Activated CD8-positive, alpha-beta memory T cell treated with anti-CD3 and anti-CD28 coated beads, Interleukin-2, amount 10 ng/mL, durations not matched to agents 7 days and 5 days (primary cell): Measurements from ENCODE around the gene KHSRP. TPM values are rescaled to one million over a fixed set of nuclear protein-coding genes. Genes with fewer than 3 reads are reported as not detected.
A peak's percentile ranks its signal among the peaks of the same experiment; 100 is the strongest.

Experiments
- ATAC-seq: fragments of 150-1000 bp; cut with Tn5 transposase; one replicate; pipeline ENCODE4 v1.10.0; 2021; ENCODE audit warnings: moderate library complexity
- CTCF ChIA-PET: fragments of 350-600 bp; sonication (Branson Sonifier 250); formaldehyde crosslinking; loops from one replicate; lab custom pipeline; 2021; ENCODE audit warnings: antibody characterized with exemption; lab: Charles Lee
- DNase-seq: peaks from one replicate; pipeline ENCODE4 v3.0.0-alpha.2; 2020
- H3K27ac Mint-ChIP-seq: one replicate; pipeline ENCODE4 v1.8.0; 2021; ENCODE audit warnings: mild to moderate bottlenecking, mixed read lengths
- H3K27me3 Mint-ChIP-seq: one replicate; pipeline ENCODE4 v1.8.0; 2021; ENCODE audit warnings: mixed read lengths
- H3K36me3 Mint-ChIP-seq: one replicate; pipeline ENCODE4 v1.8.0; 2021; ENCODE audit warnings: mild to moderate bottlenecking, mixed read lengths
- H3K4me1 Mint-ChIP-seq: one replicate; pipeline ENCODE4 v1.8.0; 2021; ENCODE audit warnings: mixed read lengths
- H3K4me3 Mint-ChIP-seq: one replicate; pipeline ENCODE4 v1.8.0; 2021; ENCODE audit warnings: mild to moderate bottlenecking, moderate library complexity, mixed read lengths
- H3K9me3 Mint-ChIP-seq: one replicate; pipeline ENCODE4 v1.8.0; 2022; ENCODE audit warnings: low read depth, mixed read lengths
- total RNA-seq, 2 experiments: library from RNA; stranded (reverse); gene quantifications; one replicate each; pipeline ENCODE4 v1.2.3, GENCODE V29; 2021

KHSRP gene
- total RNA-seq: 100 to 1,000 TPM; 341 to 364 TPM

GRCh38 chr19:6424195-6424938 is at the start of gene KHSRP:
KHSRP (minus strand) TSS chr19:6424811; CDS start chr19:6424701, 110 bp downstream.
- Mint-ChIP-seq H3K4me3 (peak within 1 kb of the TSS; percentile 86), H3K9me3 (no peaks in the 10 kb centered on the region), H3K36me3 (peaks cover 19% of the 10 kb centered on the region), H3K4me1 (peaks cover 32% of the 10 kb centered on the region), H3K27ac (peak within 1 kb of the TSS; percentile 92), H3K27me3 (no peaks in the 10 kb centered on the region)
- ATAC-seq: no peak
- CTCF ChIA-PET: interaction anchor here (0.8 to 2.4 kb wide), 6 partner anchors 15 to 112 kb away, joined by 3 to 10 read pairs (median 5); partner anchors contain the start of genes ALKBH7 and DENND1C
- DNase-seq: peak; percentile 45

GRCh38 chr19:6473647-6474046 is 49.0 kb upstream of the KHSRP start:
- ATAC-seq (no peak), DNase-seq (no peak)
- no peak overlapping the region for H3K27ac Mint-ChIP-seq
- H3K9me3 Mint-ChIP-seq: no peaks in the 10 kb centered on the region
- H3K36me3 Mint-ChIP-seq: peaks cover 23% of the 10 kb centered on the region
- H3K4me3 Mint-ChIP-seq: no peak overlapping the region
- H3K4me1 Mint-ChIP-seq: peaks cover 3% of the 10 kb centered on the region
- CTCF ChIA-PET: interaction anchor here (2.1 kb wide), 1 partner anchor 8 kb away, joined by 9 read pairs; the partner anchor contains the start of gene DENND1C
- H3K27me3 Mint-ChIP-seq: no peaks in the 10 kb centered on the region

GRCh38 chr19:6472713-6473112 is 48.1 kb upstream of the KHSRP start:
- no peak for ATAC-seq
- CTCF ChIA-PET: interaction anchor here (2.1 kb wide), 1 partner anchor 9 kb away, joined by 9 read pairs; the partner anchor contains the start of gene DENND1C

GRCh38 chr19:6471076-6471475 is 46.5 kb upstream of the KHSRP start:
- no peaks in the 10 kb centered on the region for H3K9me3 Mint-ChIP-seq
- H3K27ac Mint-ChIP-seq: no peak overlapping the region
- CTCF ChIA-PET: no interaction called here
- no peaks in the 10 kb centered on the region for H3K27me3 Mint-ChIP-seq
- H3K4me3 Mint-ChIP-seq: no peak overlapping the region
- H3K36me3 Mint-ChIP-seq: peaks cover 19% of the 10 kb centered on the region
- H3K4me1 Mint-ChIP-seq: peaks cover 2% of the 10 kb centered on the region
- ATAC-seq (no peak), DNase-seq (no peak)

More at GRCh38 chr19:6472713-6473112, 48.1 kb upstream of the KHSRP start:
- Mint-ChIP-seq H3K9me3 (no peaks in the 10 kb centered on the region), H3K4me3 (no peak overlapping the region), H3K27ac (no peak overlapping the region), H3K36me3 (peaks cover 26% of the 10 kb centered on the region), H3K27me3 (no peaks in the 10 kb centered on the region), H3K4me1 (peaks cover 3% of the 10 kb centered on the region)
- DNase-seq: no peak

GRCh38 chr19:6470173-6470572 is 45.6 kb upstream of the KHSRP start:
- Mint-ChIP-seq H3K4me1 (no peaks in the 10 kb centered on the region), H3K27ac (no peak overlapping the region), H3K9me3 (no peaks in the 10 kb centered on the region), H3K4me3 (no peak overlapping the region), H3K27me3 (no peaks in the 10 kb centered on the region), H3K36me3 (peaks cover 16% of the 10 kb centered on the region)
- DNase-seq (no peak), ATAC-seq (no peak)
- CTCF ChIA-PET: no interaction called here

GRCh38 chr19:6467384-6467783 is 42.8 kb upstream of the KHSRP start:
- H3K9me3 Mint-ChIP-seq: no peaks in the 10 kb centered on the region
- DNase-seq (no peak), ATAC-seq (no peak)
- H3K4me1 Mint-ChIP-seq: peaks cover 4% of the 10 kb centered on the region
- H3K27ac Mint-ChIP-seq: no peak overlapping the region
- no peak overlapping the region for H3K4me3 Mint-ChIP-seq
- no peaks in the 10 kb centered on the region for H3K27me3 Mint-ChIP-seq
- CTCF ChIA-PET: no interaction called here
- peaks cover 13% of the 10 kb centered on the region for H3K36me3 Mint-ChIP-seq

GRCh38 chr19:6466526-6467248 is 42.1 kb upstream of the KHSRP start:
- Mint-ChIP-seq H3K27me3 (no peaks in the 10 kb centered on the region), H3K4me3 (no peak overlapping the region), H3K27ac (no peak overlapping the region), H3K36me3 (peaks cover 13% of the 10 kb centered on the region), H3K4me1 (peaks cover 4% of the 10 kb centered on the region), H3K9me3 (no peaks in the 10 kb centered on the region)
- ATAC-seq (no peak), DNase-seq (no peak)
- CTCF ChIA-PET: no interaction called here

- ATAC-seq: no peak
- H3K9me3 Mint-ChIP-seq: no peaks in the 10 kb centered on the region
- H3K27ac Mint-ChIP-seq: no peak overlapping the region
- peaks cover 4% of the 10 kb centered on the region for H3K4me1 Mint-ChIP-seq
- no peak overlapping the region for H3K4me3 Mint-ChIP-seq
- no peak for DNase-seq
- H3K36me3 Mint-ChIP-seq: peaks cover 10% of the 10 kb centered on the region
- CTCF ChIA-PET: no interaction called here
- H3K27me3 Mint-ChIP-seq: no peaks in the 10 kb centered on the region
Observed at GRCh38 chr19:6465663-6466062, 41.1 kb upstream of the KHSRP start.

GRCh38 chr19:6465006-6465405 is 40.4 kb upstream of the KHSRP start:
- Mint-ChIP-seq H3K4me3 (no peak overlapping the region), H3K27ac (no peak overlapping the region), H3K27me3 (no peaks in the 10 kb centered on the region), H3K4me1 (peaks cover 8% of the 10 kb centered on the region), H3K9me3 (no peaks in the 10 kb centered on the region), H3K36me3 (peaks cover 7% of the 10 kb centered on the region)
- DNase-seq: no peak
- CTCF ChIA-PET: no interaction called here
- no peak for ATAC-seq

- DNase-seq (no peak), ATAC-seq (no peak)
- Mint-ChIP-seq H3K9me3 (no peaks in the 10 kb centered on the region), H3K36me3 (peaks cover 8% of the 10 kb centered on the region), H3K4me1 (peaks cover 9% of the 10 kb centered on the region), H3K27me3 (no peaks in the 10 kb centered on the region), H3K27ac (no peak within 1 kb of the TSS), H3K4me3 (no peak within 1 kb of the TSS)
- CTCF ChIA-PET: no interaction called here
Observed at GRCh38 chr19:6464070-6464873, 39.7 kb upstream of the KHSRP start, which contains the start of gene CRB3. CRB3 (plus strand) TSS chr19:6464271; CDS start chr19:6464702, 431 bp downstream.

GRCh38 chr19:6460099-6460884 is 35.7 kb upstream of the KHSRP start:
- H3K27me3 Mint-ChIP-seq: no peaks in the 10 kb centered on the region
- peak; percentile 98 for DNase-seq
- H3K36me3 Mint-ChIP-seq: peaks cover 11% of the 10 kb centered on the region
- peak; percentile 85 for ATAC-seq
- peak overlapping the region; percentile 79 for H3K27ac Mint-ChIP-seq
- H3K4me1 Mint-ChIP-seq: peaks cover 19% of the 10 kb centered on the region
- CTCF ChIA-PET: interaction anchor here (0.7 to 1.8 kb wide), 4 partner anchors 22 to 318 kb away, joined by 3 to 7 read pairs (median 4); partner anchors contain the start of gene DENND1C
- peak overlapping the region; percentile 85 for H3K4me3 Mint-ChIP-seq
- H3K9me3 Mint-ChIP-seq: no peaks in the 10 kb centered on the region
